Left ventricle myocardium inferior (tissue), 1 donor: ENCODE results near the gene TNRC18. TPM values are rescaled to one million over a fixed set of nuclear protein-coding genes. Genes with fewer than 3 reads are reported as not detected.

Experiments
- DNase-seq: peaks from one replicate; pipeline ENCODE4 v3.0.0-alpha.2; 2020
- H3K27ac ChIP-seq: fragments of 200-600 bp; replicated peaks from 2 replicates; pipeline ENCODE4 v1.8.0; 2021
- H3K27me3 ChIP-seq: fragments of 200-600 bp; 2 replicates; pipeline ENCODE4 v1.8.0; 2021; ENCODE audit warnings: low read depth
- H3K36me3 ChIP-seq: fragments of 200-600 bp; 2 replicates; pipeline ENCODE4 v1.8.0; 2021
- H3K4me1 ChIP-seq: fragments of 200-600 bp; 2 replicates; pipeline ENCODE4 v1.8.0; 2021
- H3K4me3 ChIP-seq: fragments of 200-600 bp; 2 replicates; pipeline ENCODE4 v1.8.0; 2021; ENCODE audit warnings: mild to moderate bottlenecking, moderate library complexity
- H3K9me3 ChIP-seq: fragments of 200-600 bp; replicated peaks from 2 replicates; pipeline ENCODE4 v1.8.0; 2021
- intact Hi-C: fragments of 100-400 bp; cut with micrococcal nuclease; formaldehyde crosslinking; loops from one replicate; pipeline ENCODE4 v1.11.0; 2022
- total RNA-seq: library from RNA; stranded (reverse); fragmentation: NEBNext Ultra II Directional; extraction: Animal tissue kit (Norgen Biotek cat#: 25700); gene quantifications from one replicate; pipeline ENCODE4 v1.2.1, GENCODE V29; 2021
- TF ChIP-seq, protein P1 (sequence below): fragments of 200-600 bp; IDR thresholded peaks from 2 replicates; pipeline ENCODE4 v1.8.0; 2021; ENCODE audit warnings: antibody characterized with exemption, mild to moderate bottlenecking, borderline replicate concordance
- donor health status: DM: no; HTN: yes; CAD: no; lungs with severe emphysema.

TNRC18 gene
- total RNA-seq, 1 donor from 2014 or later = 27.7 TPM

- Histone ChIP-seq H3K27me3 (no peaks in the 10 kb centered on the region), H3K4me3 (no peak overlapping the region), H3K4me1 (peaks cover 16% of the 10 kb centered on the region), H3K27ac (no peak overlapping the region), H3K36me3 (no peaks in the 10 kb centered on the region), H3K9me3 (no peaks in the 10 kb centered on the region)
- TF ChIP-seq, protein P1, sequence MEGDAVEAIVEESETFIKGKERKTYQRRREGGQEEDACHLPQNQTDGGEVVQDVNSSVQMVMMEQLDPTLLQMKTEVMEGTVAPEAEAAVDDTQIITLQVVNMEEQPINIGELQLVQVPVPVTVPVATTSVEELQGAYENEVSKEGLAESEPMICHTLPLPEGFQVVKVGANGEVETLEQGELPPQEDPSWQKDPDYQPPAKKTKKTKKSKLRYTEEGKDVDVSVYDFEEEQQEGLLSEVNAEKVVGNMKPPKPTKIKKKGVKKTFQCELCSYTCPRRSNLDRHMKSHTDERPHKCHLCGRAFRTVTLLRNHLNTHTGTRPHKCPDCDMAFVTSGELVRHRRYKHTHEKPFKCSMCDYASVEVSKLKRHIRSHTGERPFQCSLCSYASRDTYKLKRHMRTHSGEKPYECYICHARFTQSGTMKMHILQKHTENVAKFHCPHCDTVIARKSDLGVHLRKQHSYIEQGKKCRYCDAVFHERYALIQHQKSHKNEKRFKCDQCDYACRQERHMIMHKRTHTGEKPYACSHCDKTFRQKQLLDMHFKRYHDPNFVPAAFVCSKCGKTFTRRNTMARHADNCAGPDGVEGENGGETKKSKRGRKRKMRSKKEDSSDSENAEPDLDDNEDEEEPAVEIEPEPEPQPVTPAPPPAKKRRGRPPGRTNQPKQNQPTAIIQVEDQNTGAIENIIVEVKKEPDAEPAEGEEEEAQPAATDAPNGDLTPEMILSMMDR = no peak
- DNase-seq = no peak
- intact Hi-C loops = loop anchor here (10.0 kb wide), 1 partner anchor 90 kb away; no protein-coding TSS in a partner anchor
These were observed 30.9 kb upstream of the TNRC18 start for GRCh38 chr7:5454485-5454884.

DNA sequence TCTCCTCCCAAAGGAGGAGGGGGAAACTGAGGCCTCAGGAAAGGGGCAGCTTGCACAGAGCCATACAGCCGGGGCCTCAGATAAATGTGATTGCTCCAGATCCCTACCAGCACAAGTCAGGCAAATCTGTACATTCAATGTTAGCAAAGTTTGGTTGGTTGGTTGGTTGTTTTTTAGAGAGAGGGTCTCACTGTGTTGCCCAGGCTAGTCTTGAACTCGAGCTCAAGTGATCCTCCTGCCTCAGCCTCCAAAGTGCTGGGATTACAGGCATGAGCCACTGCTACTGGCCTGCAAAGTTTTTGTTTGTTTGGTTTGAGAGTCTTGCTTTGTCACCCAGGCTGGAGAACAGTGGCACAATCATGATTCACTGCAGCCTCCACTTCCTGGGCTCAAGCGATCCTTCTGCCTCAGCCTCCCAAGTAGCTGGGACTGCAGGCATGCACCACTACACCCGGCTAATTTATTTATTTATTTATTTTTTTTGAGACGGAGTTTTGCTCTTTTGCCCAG is 30.0 kb upstream of the TNRC18 start:
- Histone ChIP-seq H3K4me3 (no peak overlapping the region), H3K4me1 (peaks cover 16% of the 10 kb centered on the region), H3K36me3 (no peaks in the 10 kb centered on the region), H3K27ac (no peak overlapping the region), H3K27me3 (no peaks in the 10 kb centered on the region), H3K9me3 (no peaks in the 10 kb centered on the region)
- intact Hi-C loops = loop anchor here (10.0 kb wide), 1 partner anchor 89 kb away; no protein-coding TSS in a partner anchor
- TF ChIP-seq, protein P1 = no peak
- DNase-seq = no peak

DNA sequence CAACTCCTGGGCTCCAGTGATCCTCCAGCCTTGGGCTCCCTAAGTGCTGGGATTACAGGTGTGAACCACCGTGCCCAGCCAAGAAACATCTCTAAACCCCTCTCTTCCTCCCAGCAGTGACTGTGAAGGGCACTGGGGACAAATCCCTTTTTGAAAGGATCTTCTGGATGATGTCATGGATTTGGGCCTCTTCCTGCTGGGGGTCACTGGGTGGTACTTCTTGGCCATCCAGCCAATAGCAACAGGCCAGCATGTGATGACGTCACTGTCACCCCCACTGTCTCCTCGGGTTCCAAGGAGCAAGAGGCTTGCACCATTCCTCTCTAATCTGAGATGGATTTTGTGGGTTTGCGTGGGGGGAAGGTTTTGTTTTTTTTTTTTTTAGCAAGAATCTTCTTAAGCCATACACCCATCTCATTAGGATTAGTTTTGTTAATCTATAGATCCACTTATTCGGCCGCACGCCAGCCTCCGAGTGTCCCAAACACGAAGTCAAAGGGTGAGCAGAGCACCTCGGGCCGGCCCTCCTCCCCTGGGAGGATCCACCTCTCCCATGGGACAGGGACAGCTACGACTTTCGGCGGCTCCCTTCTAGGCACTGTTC is 29.4 kb upstream of the TNRC18 start:
- no peak for DNase-seq
- H3K27me3 ChIP-seq = no peaks in the 10 kb centered on the region
- intact Hi-C loops = loop anchor here (10.0 kb wide), 1 partner anchor 88 kb away; no protein-coding TSS in a partner anchor
- no peak overlapping the region for H3K27ac ChIP-seq
- no peaks in the 10 kb centered on the region for H3K36me3 ChIP-seq
- H3K4me3 ChIP-seq = no peak overlapping the region
- no peaks in the 10 kb centered on the region for H3K9me3 ChIP-seq
- H3K4me1 ChIP-seq = peaks cover 12% of the 10 kb centered on the region
- TF ChIP-seq, protein P1 = no peak

DNA sequence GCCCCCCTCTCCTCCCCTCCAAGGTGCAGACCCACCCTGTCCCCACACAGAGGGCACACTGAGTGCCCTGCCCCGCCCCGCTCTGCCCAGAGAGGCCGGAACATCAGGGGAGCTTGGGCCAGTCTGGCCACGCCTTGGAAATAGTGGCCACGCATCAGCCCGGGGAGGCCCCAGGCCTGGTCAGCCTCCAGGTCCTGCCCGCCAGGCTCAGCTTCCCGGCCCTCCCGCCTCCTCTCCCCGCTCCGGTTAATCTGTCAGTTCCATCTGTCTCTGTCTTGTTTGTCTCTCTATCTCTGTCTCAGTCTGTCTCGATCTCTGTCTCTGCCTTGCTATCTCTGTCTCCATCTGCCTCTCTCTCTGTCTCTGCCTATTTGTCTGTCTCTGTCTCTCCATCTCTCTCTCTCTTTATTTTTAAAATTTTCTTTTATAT is 28.9 kb upstream of the TNRC18 start:
- H3K4me3 ChIP-seq = no peak overlapping the region
- no peaks in the 10 kb centered on the region for H3K9me3 ChIP-seq
- H3K27ac ChIP-seq = no peak overlapping the region
- peaks cover 6% of the 10 kb centered on the region for H3K4me1 ChIP-seq
- no peaks in the 10 kb centered on the region for H3K27me3 ChIP-seq
- H3K36me3 ChIP-seq = no peaks in the 10 kb centered on the region
- no peak for DNase-seq
- intact Hi-C loops = loop anchor here (10.0 kb wide), 1 partner anchor 88 kb away; no protein-coding TSS in a partner anchor
- TF ChIP-seq, protein P1 = no peak

DNA sequence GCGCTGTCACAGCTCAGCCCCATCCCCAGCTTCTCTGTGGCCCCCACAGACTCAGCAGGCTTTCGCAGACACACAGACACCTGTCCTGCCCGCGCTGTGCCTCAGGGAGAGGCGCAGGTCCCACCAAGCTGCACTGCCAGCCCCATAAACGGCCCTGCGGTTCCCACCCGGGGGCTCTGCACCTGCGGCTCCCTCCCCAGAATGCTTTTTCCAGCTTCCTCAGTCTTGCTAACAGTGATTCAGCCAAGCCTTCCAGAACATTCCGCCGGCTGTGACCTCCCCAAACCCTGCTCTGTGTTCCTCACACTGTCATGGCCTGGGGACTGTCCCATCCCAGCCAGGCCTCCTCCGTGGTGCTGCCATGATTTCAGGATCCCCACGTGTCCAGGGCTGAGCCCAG is 27.8 kb upstream of the TNRC18 start:
- Histone ChIP-seq H3K4me3 (no peak overlapping the region), H3K27me3 (no peaks in the 10 kb centered on the region), H3K4me1 (peaks cover 4% of the 10 kb centered on the region), H3K9me3 (no peaks in the 10 kb centered on the region), H3K36me3 (no peaks in the 10 kb centered on the region), H3K27ac (no peak overlapping the region)
- intact Hi-C loops = loop anchor here (10.0 kb wide), 1 partner anchor 87 kb away; no protein-coding TSS in a partner anchor
- TF ChIP-seq, protein P1 = no peak
- DNase-seq = no peak
